Measurements from ENCODE around the gene PRKG1. TPM values are rescaled to one million over a fixed set of nuclear protein-coding genes. Genes with fewer than 3 reads are reported as not detected.

The PRKG1 gene
- total RNA-seq, 2 donors from 2014 or later = 8.1 to 16.6 TPM

DNA sequence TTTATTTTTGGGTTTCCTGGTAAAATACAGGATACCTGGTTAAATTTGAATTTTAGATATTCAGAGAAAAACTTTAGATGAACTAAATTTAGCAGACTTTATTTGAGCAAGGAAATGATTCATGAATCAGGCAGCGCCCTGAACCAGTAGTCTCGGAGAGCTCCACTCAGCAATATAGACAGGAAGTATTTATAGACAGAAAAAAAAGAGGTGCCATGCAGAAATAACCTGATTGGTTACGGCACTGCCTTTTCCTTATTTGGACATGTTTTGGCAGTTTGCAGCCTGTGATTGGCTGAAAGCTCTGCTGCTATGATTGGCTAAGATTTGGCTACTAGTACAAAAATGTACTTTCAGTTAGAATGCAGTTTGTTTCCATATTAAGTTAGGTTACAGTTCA, 1041.5 kb downstream of the PRKG1 start:
- DNase-seq = no peak

DNA sequence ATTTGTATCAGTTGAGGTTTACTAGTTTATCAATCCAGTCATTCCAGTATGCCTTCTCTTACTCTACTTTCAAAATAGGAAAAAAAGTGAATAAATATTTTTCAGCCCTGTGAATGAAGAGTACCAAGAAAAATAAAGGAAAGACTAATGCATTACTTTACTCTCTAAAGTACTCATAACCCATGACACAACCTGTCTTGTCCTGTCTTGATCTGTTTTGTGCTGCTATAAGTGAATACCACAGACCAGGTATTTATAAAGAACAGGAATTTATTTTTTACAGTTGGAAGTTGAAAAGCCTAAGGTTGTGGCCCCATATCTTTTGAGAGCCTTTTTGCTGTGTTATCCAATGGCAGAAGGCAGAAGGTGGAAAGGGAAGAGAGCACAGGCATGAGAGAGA, 1045.2 kb downstream of the PRKG1 start:
- H3K27me3 ChIP-seq = no peaks in the 10 kb centered on the region
- intact Hi-C loops (cut with DNase I) = no loop called here
- H3K27ac ChIP-seq = no peak overlapping the region
- no peaks in the 10 kb centered on the region for H3K9me3 ChIP-seq
- no peaks in the 10 kb centered on the region for H3K36me3 ChIP-seq
- TF ChIP-seq, protein P1, sequence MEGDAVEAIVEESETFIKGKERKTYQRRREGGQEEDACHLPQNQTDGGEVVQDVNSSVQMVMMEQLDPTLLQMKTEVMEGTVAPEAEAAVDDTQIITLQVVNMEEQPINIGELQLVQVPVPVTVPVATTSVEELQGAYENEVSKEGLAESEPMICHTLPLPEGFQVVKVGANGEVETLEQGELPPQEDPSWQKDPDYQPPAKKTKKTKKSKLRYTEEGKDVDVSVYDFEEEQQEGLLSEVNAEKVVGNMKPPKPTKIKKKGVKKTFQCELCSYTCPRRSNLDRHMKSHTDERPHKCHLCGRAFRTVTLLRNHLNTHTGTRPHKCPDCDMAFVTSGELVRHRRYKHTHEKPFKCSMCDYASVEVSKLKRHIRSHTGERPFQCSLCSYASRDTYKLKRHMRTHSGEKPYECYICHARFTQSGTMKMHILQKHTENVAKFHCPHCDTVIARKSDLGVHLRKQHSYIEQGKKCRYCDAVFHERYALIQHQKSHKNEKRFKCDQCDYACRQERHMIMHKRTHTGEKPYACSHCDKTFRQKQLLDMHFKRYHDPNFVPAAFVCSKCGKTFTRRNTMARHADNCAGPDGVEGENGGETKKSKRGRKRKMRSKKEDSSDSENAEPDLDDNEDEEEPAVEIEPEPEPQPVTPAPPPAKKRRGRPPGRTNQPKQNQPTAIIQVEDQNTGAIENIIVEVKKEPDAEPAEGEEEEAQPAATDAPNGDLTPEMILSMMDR (IDR thresholded peaks at IDR 0.05) = no peak
- H3K4me1 ChIP-seq = no peaks in the 10 kb centered on the region
- no peak for DNase-seq
- H3K9ac ChIP-seq (ENCODE audit: low read depth in 2 of 2, low read length in 2 of 2) = no peak overlapping the region
- no peak overlapping the region for H3K4me3 ChIP-seq

More for the DNA sequence above, 1041.5 kb downstream of the PRKG1 start:
- Histone ChIP-seq H3K27me3 (no peaks in the 10 kb centered on the region), H3K27ac (no peak overlapping the region), H3K9ac (ENCODE audit: low read depth in 2 of 2, low read length in 2 of 2) (no peak overlapping the region), H3K36me3 (no peaks in the 10 kb centered on the region), H3K4me1 (no peaks in the 10 kb centered on the region), H3K4me3 (no peak overlapping the region), H3K9me3 (no peaks in the 10 kb centered on the region)
- TF ChIP-seq, protein P1 (IDR thresholded peaks at IDR 0.05) = no peak
- intact Hi-C loops (cut with DNase I) = no loop called here

DNA sequence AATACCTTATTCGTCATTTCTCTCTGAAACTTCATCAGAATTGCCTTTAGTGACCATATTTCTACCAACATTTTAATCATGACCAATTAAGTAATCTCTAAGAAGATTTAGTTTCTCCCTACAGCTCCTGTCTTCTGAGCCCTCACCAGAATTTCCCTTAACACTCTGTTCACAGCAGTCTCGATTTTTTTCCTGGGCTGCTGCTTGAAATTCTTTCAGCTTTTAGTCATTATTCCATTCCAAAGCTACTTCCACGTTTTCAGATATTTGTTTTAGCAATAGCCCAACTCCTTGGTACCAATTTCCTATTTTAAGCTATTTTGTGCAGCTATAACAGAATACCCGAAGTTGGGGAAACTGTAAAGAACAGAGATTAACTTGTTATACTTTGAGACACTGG, 1047.4 kb downstream of the PRKG1 start:
- Histone ChIP-seq H3K27ac (no peak overlapping the region), H3K9ac (ENCODE audit: low read depth in 2 of 2, low read length in 2 of 2) (no peak overlapping the region), H3K4me3 (no peak overlapping the region), H3K36me3 (no peaks in the 10 kb centered on the region), H3K9me3 (no peaks in the 10 kb centered on the region), H3K27me3 (no peaks in the 10 kb centered on the region), H3K4me1 (no peaks in the 10 kb centered on the region)
- TF ChIP-seq, protein P1 (IDR thresholded peaks at IDR 0.05) = no peak
- intact Hi-C loops (cut with DNase I) = no loop called here
- no peak for DNase-seq

DNA sequence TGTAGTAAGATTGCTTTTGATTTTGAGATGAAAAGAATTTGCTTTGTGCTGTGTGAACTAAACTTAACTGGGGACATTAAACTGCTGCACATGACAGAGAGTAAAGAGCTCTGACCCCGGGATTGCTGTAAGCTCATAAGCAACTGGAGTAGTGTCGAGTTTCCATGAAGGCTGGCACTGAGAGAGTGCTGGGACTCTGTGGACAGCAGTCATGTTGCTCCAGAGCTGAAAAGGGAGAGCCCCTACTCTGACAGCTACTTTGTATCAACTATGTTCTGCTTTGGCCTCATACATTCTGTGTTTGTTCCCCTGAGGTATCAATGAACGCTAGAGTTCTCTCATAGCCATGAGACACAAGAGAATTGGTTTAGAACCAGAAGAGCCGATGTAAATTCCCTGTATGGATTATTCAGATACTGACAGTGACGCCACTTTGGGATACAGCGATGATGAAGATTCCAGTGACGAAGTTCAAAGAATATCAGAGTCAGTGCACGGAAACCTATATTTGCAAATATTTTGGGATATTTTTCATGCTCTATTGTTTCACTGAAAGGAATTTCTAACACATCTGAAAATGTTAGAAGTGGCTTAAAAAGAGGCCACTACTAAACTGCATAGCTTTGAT, 1053.9 kb downstream of the PRKG1 start:
- Histone ChIP-seq H3K27ac (no peak overlapping the region), H3K36me3 (no peaks in the 10 kb centered on the region), H3K9ac (ENCODE audit: low read depth in 2 of 2, low read length in 2 of 2) (no peak overlapping the region), H3K4me1 (no peaks in the 10 kb centered on the region), H3K27me3 (no peaks in the 10 kb centered on the region), H3K4me3 (no peak overlapping the region), H3K9me3 (no peaks in the 10 kb centered on the region)
- TF ChIP-seq, protein P1 (IDR thresholded peaks at IDR 0.05) = no peak
- intact Hi-C loops (cut with DNase I) = no loop called here
- no peak for DNase-seq

DNA sequence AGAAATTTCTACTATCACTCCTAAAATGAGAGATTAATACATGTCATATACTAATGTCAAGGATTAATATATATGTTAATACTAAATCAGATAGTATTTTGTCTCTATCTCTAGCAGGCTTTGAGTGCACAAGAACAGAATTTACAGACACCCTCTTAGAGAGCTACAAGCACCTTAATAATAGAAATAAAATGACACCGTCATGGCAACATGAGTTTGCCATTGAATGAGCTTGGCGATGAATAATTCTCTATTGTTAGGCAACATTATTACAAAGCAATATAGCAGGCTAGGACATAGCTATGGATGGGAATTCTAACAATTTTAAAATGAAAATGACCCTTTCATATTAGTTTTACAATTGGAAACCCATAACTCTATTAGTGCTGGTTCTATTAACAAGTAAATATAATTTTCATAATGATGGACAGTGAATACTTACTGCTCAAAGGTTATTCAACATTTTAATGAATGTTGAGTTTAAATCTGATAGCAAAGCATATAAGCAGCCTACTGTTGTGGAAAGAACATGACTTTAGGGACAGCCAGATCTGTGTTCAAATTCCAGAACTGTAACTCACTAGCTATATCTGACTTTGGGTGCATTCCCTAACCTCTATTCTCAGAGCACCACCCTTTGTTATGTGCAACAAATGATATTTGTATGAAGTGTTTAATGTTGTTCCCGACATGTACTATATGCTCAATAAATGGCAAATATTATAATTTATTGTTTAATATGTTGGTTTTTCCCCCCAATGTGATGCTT, 1055.3 kb downstream of the PRKG1 start:
- no peak for DNase-seq
- H3K9me3 ChIP-seq = no peaks in the 10 kb centered on the region
- intact Hi-C loops (cut with DNase I) = no loop called here
- H3K9ac ChIP-seq (ENCODE audit: low read depth in 2 of 2, low read length in 2 of 2) = no peak overlapping the region
- H3K4me1 ChIP-seq = no peaks in the 10 kb centered on the region
- no peak overlapping the region for H3K27ac ChIP-seq
- H3K4me3 ChIP-seq = no peak overlapping the region
- no peaks in the 10 kb centered on the region for H3K36me3 ChIP-seq
- TF ChIP-seq, protein P1 (IDR thresholded peaks at IDR 0.05) = no peak
- no peaks in the 10 kb centered on the region for H3K27me3 ChIP-seq

Data from colonic mucosa (tissue), 4 donors.